IMR-90 (cell line): ENCODE data around the gene FLT4.

Experiments
- FOS ChIP-seq: fragments of 150-350 bp; IDR thresholded peaks from 2 replicates; pipeline ENCODE4 v1.6.1; 2016; ENCODE audit warnings: low read depth, low read length
- POLR2A ChIP-seq: IDR thresholded peaks from 2 replicates; pipeline ENCODE4 v1.6.1; 2012; ENCODE audit warnings: mild to moderate bottlenecking, low read depth, low read length

DNA sequence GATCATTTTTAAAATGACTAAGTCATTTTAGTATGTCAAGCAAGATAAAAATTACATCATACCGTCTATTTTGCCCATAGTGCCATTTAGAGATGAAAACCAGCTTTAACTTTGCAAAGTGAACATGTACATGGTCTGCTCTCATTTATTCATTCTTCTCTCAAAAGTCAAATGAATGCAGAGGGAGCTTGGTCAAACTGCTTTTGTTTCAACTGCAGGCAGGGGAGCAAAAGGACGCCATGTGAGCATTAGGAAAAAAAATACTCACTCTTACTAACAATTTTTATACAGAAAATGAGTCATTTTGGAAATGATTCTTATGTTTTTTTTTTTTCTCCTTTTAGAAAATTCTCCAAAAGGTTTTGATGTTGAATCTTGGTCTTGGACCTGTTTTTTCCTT lies 73.8 kb downstream of the FLT4 start:
- no peak for TF ChIP-seq POLR2A
- TF ChIP-seq FOS, result no peak
